Upper lobe of left lung (tissue), 6 donors: ENCODE results near the gene NOL4L. TPM values are rescaled to one million over a fixed set of nuclear protein-coding genes. Genes with fewer than 3 reads are reported as not detected.
A peak's percentile ranks its signal among the peaks of the same experiment; 100 is the strongest.

Experiments
- ATAC-seq, 2 donors: fragments of 200-7000 bp; cut with Tn5 transposase; one replicate each; pipeline ENCODE4 v1.9.1; 2022; ENCODE audit warnings: mild to moderate bottlenecking in 2 of 2, moderate library complexity in 2 of 2; ENCODE audit not compliant: low FRiP score in 2 of 2
- DNase-seq, 2 donors: peaks; one replicate each; pipeline ENCODE4 v3.0.0-alpha.2; 2019 to 2020
- H3K27ac ChIP-seq, 4 donors: fragments of 200-600 bp; sonication (generic); one replicate each; pipeline ENCODE4 v1.5.1; 2016 to 2019
- H3K27me3 ChIP-seq, 4 donors: fragments of 200-600 bp; sonication (generic); one replicate each; pipeline ENCODE4 v1.5.1; 2017 to 2019
- H3K36me3 ChIP-seq, 4 donors: fragments of 200-600 bp; sonication (generic); one replicate each; pipeline ENCODE4 v1.5.1; 2016 to 2019
- H3K4me1 ChIP-seq, 4 donors: fragments of 200-600 bp; sonication (generic); one replicate each; pipeline ENCODE4 v1.5.1; 2018 to 2019
- H3K4me3 ChIP-seq, 4 donors: fragments of 200-600 bp; sonication (generic); one replicate each; pipeline ENCODE4 v1.5.1; 2017 to 2019; ENCODE audit warnings: mild to moderate bottlenecking in 2 of 4, moderate library complexity in 1 of 4
- H3K9me3 ChIP-seq, 4 donors: fragments of 200-600 bp; sonication (generic); one replicate each; pipeline ENCODE4 v1.5.1; 2018 to 2019
- EP300 ChIP-seq, 4 donors: sonication (generic); formaldehyde crosslinking; IDR thresholded peaks; one replicate each; pipeline ENCODE4 v1.5.1; 2017; ENCODE audit warnings: antibody characterized with exemption in 4 of 4, control low read depth in 2 of 4
- POLR2A ChIP-seq, 4 donors: fragments of 450-650 bp; IDR thresholded peaks; one replicate each; pipeline ENCODE4 v1.5.1; 2016 to 2017; ENCODE audit warnings: antibody characterized with exemption in 4 of 4, mild to moderate bottlenecking in 2 of 4
- POLR2AphosphoS5 ChIP-seq, 2 donors: sonication (generic); formaldehyde crosslinking; IDR thresholded peaks; one replicate each; pipeline ENCODE4 v1.5.1; 2017; ENCODE audit warnings: antibody characterized with exemption in 2 of 2
- WGBS, 2 donors: methylation state at CpG; one replicate each; pipeline ENCODE4 v1.1.5; 2017 to 2018; 5-methylcytosine and 5-hydroxymethylcytosine counted together
- total RNA-seq, 6 donors: library from RNA; depleted of rRNA in 4 of 6; stranded (reverse); fragments of >200 nt in 4 of 6; gene quantifications; one replicate each; pipeline versions ENCODE4 v1.1.0 to v1.2.1, GENCODE V29; 2016 to 2021
- TF ChIP-seq, protein P1 (sequence below), 6 experiments: fragments of 450-650 bp in 4 of 6; fragments of 200-600 bp in 2 of 6; sonication (generic) in 2 of 6; IDR thresholded peaks; one replicate each; pipeline ENCODE4 v1.5.1; 2016 to 2019; ENCODE audit warnings: antibody characterized with exemption in 6 of 6
- donor health status: DM: no; HTN: no; CAD: no; lungs with moderate emphysema.
- donor health status: DM: no; HTN: yes; CAD: no; lungs with severe emphysema.

NOL4L gene
- total RNA-seq, 6 donors from 2014 or later = 13.4 to 40.2 (median 19.0) TPM

DNA sequence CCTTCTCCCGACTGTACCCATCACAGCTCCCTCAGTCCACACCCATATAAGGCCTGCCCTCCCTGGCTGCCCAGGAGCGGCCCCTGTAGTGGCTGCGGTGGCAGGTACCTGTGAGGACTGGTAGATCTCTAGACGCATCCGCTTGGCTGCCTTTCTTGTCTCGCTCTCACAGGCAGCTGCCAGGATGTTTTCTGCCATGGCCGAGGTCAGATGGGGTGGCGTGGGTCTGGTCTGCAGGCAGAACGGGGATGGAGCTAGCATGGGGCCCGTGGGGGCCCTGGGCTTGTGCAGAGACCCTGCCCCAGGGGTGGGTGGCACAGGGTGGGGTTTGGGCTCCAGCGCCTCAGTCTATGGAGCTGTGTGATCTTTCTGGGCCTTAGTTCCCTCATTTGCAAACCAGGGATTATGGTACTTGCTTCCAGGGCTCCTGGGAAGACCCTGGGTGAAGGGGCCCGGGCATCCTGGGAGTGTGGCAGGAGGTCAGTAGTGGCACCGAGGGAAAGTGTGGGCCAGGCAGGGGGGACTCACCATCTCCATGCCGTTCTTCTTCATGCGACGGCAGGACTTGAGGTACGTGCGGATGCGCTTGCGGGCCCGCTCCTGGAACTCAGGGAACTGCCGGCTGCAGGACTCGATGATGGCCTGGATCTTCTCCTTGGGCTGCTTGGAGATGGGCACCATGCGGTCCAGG lies 132.2 kb downstream of the NOL4L start:
- TF ChIP-seq POLR2A (IDR thresholded peaks at IDR 0.05) (no peak), POLR2AphosphoS5 (IDR thresholded peaks at IDR 0.05) (no peak), EP300 (IDR thresholded peaks at IDR 0.05) (no peak)
- TF ChIP-seq, protein P1, sequence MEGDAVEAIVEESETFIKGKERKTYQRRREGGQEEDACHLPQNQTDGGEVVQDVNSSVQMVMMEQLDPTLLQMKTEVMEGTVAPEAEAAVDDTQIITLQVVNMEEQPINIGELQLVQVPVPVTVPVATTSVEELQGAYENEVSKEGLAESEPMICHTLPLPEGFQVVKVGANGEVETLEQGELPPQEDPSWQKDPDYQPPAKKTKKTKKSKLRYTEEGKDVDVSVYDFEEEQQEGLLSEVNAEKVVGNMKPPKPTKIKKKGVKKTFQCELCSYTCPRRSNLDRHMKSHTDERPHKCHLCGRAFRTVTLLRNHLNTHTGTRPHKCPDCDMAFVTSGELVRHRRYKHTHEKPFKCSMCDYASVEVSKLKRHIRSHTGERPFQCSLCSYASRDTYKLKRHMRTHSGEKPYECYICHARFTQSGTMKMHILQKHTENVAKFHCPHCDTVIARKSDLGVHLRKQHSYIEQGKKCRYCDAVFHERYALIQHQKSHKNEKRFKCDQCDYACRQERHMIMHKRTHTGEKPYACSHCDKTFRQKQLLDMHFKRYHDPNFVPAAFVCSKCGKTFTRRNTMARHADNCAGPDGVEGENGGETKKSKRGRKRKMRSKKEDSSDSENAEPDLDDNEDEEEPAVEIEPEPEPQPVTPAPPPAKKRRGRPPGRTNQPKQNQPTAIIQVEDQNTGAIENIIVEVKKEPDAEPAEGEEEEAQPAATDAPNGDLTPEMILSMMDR (IDR thresholded peaks at IDR 0.05) = no peak
- no peak overlapping the region for H3K27ac ChIP-seq
- H3K4me3 ChIP-seq = no peak overlapping the region
- H3K9me3 ChIP-seq = no peaks in the 10 kb centered on the region
- no peaks in the 10 kb centered on the region for H3K27me3 ChIP-seq
- ATAC-seq (no peak), DNase-seq (no peak)
- peaks cover 35 to 45% (median 39%) of the 10 kb centered on the region in 4 donors for H3K4me1 ChIP-seq
- 92 to 95% methylated on average over 19 to 24 of the region's 24 CpGs for WGBS, 2 donors
- peaks cover 9 to 74% (median 46%) of the 10 kb centered on the region in 4 donors for H3K36me3 ChIP-seq

DNA sequence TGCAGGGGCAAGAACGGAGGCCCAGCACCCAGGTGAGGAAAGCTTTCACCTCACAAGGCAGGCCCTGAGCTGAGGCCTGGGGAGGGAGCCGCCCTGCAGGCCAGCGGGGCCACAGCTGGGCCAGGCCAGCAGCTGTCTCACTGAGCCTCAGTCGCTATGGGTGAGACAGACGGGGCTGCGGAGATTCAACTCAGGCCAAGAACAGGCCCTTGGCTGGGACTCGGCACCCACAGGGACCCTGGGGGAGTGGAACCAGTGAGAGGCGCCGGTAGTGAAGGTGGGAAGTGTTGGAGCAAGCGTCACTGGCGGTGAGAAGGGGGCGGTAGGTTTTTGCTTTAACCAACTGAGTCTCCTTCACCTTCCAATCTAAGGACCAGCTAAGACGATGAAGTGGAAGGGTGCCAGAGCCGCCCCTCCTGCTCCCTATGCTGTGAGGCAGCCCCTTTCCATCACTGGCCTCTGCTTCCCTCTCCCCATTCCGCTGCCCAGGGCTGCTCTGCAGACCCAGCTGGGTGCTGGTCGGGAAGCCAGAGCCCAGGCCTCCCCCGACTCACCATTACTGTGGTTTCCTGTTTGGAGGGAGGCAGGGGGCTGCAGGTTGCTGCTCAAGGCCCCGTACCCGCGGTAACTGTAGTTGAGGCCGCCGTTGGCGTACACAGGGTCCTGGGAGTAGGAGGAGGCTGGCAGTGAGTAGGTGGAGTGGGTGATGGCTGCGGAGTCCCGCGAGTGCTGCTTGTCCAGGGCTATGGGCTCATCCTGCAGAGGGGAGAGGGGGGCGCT lies 133.3 kb downstream of the NOL4L start:
- Histone ChIP-seq H3K4me3 (no peak overlapping the region), H3K4me1 (peaks cover 24 to 36% (median 28%) of the 10 kb centered on the region in 4 donors), H3K9me3 (no peaks in the 10 kb centered on the region), H3K27me3 (no peaks in the 10 kb centered on the region), H3K27ac (peak overlapping the region in 1 of 4 donors; percentile 8), H3K36me3 (peaks cover 9 to 84% (median 51%) of the 10 kb centered on the region in 4 donors)
- 73 to 78% methylated on average over 23 to 27 of the region's 27 CpGs for WGBS, 2 donors
- DNase-seq = no peak
- no peak for ATAC-seq
- no peak for TF ChIP-seq EP300 (IDR thresholded peaks at IDR 0.05)
- TF ChIP-seq POLR2A (IDR thresholded peaks at IDR 0.05) = no peak
- TF ChIP-seq, protein P1 (IDR thresholded peaks at IDR 0.05) = no peak
- no peak for TF ChIP-seq POLR2AphosphoS5 (IDR thresholded peaks at IDR 0.05)

DNA sequence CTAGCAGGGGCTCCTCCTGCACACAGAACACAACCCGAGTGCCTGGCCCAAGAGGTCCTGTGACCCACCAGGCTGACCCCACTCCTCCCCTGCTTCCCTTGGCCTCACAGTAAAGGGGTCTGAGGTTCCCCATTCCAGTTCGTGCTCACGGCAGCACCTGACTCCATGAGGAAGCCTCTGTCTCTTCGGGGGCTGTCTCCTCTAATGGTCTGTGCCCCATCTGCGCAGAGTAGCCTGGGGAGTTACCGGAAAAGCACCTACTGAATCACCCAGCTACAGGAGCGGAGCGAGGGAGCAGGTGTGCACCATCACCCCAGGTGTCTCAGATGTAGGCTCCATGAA lies 133.8 kb downstream of the NOL4L start:
- peak overlapping the region in 2 of 4 donors; percentile 8 to 69 for H3K27ac ChIP-seq
- DNase-seq = no peak
- 83 to 85% methylated on average over 3 to 8 of the region's 8 CpGs for WGBS, 2 donors
- H3K4me1 ChIP-seq = peaks cover 22 to 36% (median 26%) of the 10 kb centered on the region in 4 donors
- no peaks in the 10 kb centered on the region for H3K27me3 ChIP-seq
- no peak for ATAC-seq
- H3K36me3 ChIP-seq = peaks cover 9 to 88% (median 56%) of the 10 kb centered on the region in 4 donors
- H3K9me3 ChIP-seq = no peaks in the 10 kb centered on the region
- no peak for TF ChIP-seq EP300 (IDR thresholded peaks at IDR 0.05)
- TF ChIP-seq POLR2A (IDR thresholded peaks at IDR 0.05) = no peak
- no peak for TF ChIP-seq POLR2AphosphoS5 (IDR thresholded peaks at IDR 0.05)
- TF ChIP-seq, protein P1 (IDR thresholded peaks at IDR 0.05) = no peak
- no peak overlapping the region for H3K4me3 ChIP-seq

DNA sequence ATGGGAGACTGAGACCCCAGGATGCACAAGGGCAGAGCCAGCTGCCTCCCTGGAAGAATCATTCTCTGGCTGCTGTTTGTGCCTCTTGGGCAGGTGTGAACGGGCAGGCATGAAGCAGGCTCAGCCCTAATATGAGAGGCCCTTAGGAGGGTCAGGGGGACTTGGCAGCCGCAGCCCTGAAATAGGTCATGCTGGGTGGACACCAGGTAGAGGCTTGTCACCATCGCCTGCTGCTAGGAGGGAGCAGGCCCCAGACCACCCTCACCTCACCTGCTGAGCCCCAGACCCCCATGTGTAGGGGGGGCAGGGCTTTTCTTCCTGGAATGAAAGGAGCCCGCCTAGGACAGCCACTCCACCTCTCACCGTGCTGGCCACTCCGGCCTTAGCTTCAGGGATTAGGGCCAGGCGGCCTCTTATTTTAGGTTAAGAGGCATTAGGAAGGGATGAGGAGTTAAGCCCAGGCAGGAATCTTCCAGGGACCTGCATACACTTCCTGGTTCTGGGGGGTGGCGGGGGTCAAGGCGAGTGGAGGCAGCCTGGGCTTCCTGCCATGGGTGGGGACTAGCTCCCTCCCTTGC lies 134.6 kb downstream of the NOL4L start:
- ATAC-seq (no peak), DNase-seq (no peak)
- peak overlapping the region in 3 of 4 donors; percentile 8 to 69 (median 57) for H3K27ac ChIP-seq

DNA sequence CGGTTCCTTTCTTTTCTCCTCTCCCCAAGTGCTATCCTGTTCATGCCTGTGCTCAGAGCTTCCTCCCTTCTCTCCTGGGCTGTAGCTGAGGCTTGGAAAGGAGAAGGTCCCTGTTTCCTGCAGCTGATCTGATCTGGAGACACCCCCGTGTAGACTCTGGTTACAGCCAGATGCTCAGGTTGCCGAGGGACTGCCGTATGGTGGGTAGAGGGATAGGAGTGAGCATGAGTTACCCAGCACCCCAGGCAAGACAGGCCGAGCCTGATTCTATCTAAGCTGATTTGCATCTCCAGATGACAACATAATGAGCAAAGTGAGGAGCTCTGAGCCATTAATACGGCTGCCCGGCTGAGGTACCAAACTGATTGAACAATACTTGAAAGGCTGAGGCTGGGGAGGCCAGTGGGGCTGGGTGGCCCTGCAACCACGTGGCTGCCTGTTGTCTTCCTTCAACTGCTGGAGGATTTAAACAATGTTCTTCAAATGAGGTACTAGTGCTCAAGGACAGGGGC lies 135.2 kb downstream of the NOL4L start:
- Histone ChIP-seq H3K4me1 (peaks cover 25 to 48% (median 37%) of the 10 kb centered on the region in 4 donors), H3K36me3 (peaks cover 9 to 88% (median 58%) of the 10 kb centered on the region in 4 donors), H3K9me3 (no peaks in the 10 kb centered on the region), H3K27me3 (no peaks in the 10 kb centered on the region), H3K27ac (peak overlapping the region; percentile 8 to 69 (median 40)), H3K4me3 (no peak overlapping the region)
- TF ChIP-seq, protein P1 (IDR thresholded peaks at IDR 0.05) = no peak
- no peak for TF ChIP-seq POLR2AphosphoS5 (IDR thresholded peaks at IDR 0.05)
- no peak for TF ChIP-seq POLR2A (IDR thresholded peaks at IDR 0.05)
- TF ChIP-seq EP300 (IDR thresholded peaks at IDR 0.05) = no peak
- 29 to 38% methylated on average over 4 to 8 of the region's 8 CpGs for WGBS, 2 donors
- ATAC-seq (no peak), DNase-seq (no peak)

More for the DNA sequence above, 134.6 kb downstream of the NOL4L start:
- no peak for TF ChIP-seq POLR2A (IDR thresholded peaks at IDR 0.05)
- TF ChIP-seq EP300 (IDR thresholded peaks at IDR 0.05) = no peak
- H3K4me1 ChIP-seq = peaks cover 25 to 42% (median 32%) of the 10 kb centered on the region in 4 donors
- WGBS, 2 donors = 46 to 77% methylated on average over 4 to 7 of the region's 9 CpGs
- no peaks in the 10 kb centered on the region for H3K9me3 ChIP-seq
- no peak overlapping the region for H3K4me3 ChIP-seq
- H3K27me3 ChIP-seq = no peaks in the 10 kb centered on the region
- H3K36me3 ChIP-seq = peaks cover 9 to 88% (median 59%) of the 10 kb centered on the region in 4 donors
